Measurements from ENCODE around the gene ARMH4. TPM values are rescaled to one million over a fixed set of nuclear protein-coding genes. Genes with fewer than 3 reads are reported as not detected.

Gene ARMH4
- polyA plus RNA-seq, 3 donors: 0.07 TPM; not detected in 2

DNA sequence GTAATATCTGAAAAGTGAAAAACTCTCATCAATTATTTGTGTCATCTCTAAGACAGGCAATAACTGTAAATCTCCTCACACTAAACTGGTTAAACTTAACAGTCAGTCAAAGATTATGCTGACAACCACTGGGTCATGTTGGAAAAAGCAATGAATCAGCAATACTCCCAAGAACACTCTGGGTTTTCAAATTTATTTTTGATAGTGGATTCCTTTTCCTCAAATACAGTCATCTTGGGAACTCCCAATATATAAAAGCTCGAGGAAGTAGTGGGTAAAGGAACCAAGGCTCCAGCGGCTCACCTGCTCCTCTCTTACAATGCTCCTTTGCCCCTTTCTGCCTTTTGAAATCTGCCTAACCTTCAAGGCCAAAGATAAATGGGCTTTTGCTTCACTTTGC is 70.0 kb downstream of the ARMH4 start:
- no peak for DNase-seq
- TF ChIP-seq, protein P1, sequence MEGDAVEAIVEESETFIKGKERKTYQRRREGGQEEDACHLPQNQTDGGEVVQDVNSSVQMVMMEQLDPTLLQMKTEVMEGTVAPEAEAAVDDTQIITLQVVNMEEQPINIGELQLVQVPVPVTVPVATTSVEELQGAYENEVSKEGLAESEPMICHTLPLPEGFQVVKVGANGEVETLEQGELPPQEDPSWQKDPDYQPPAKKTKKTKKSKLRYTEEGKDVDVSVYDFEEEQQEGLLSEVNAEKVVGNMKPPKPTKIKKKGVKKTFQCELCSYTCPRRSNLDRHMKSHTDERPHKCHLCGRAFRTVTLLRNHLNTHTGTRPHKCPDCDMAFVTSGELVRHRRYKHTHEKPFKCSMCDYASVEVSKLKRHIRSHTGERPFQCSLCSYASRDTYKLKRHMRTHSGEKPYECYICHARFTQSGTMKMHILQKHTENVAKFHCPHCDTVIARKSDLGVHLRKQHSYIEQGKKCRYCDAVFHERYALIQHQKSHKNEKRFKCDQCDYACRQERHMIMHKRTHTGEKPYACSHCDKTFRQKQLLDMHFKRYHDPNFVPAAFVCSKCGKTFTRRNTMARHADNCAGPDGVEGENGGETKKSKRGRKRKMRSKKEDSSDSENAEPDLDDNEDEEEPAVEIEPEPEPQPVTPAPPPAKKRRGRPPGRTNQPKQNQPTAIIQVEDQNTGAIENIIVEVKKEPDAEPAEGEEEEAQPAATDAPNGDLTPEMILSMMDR (IDR thresholded peaks at IDR 0.05): no peak
- no peak overlapping the region for H3K4me2 ChIP-seq (replicated peaks; ENCODE audit: extremely low read depth, low read length, poor library complexity, severe bottlenecking)
- no peak overlapping the region for H3K27ac ChIP-seq (ENCODE audit: low read depth in 1 of 2, low read length in 2 of 2)
- Mint-ChIP-seq H3K27me3 (ENCODE audit: low read depth in 3 of 3) (peaks cover under 1 to 2% (median 1%) of the 10 kb centered on the region in 3 donors), H3K4me3 (no peak overlapping the region), H3K27ac (no peak overlapping the region), H3K4me1 (peaks cover 7% of the 10 kb centered on the region), H3K36me3 (no peaks in the 10 kb centered on the region), H3K9me3 (no peaks in the 10 kb centered on the region)
- no peak overlapping the region for H3K9ac ChIP-seq (ENCODE audit: insufficient read depth, low read length, poor library complexity, severe bottlenecking)
- no peak overlapping the region for H3K4me3 ChIP-seq (replicated peaks in 1 of 3; ENCODE audit: low read depth in 2 of 3, low read length in 3 of 3)
- no peaks in the 10 kb centered on the region for H4K20me1 ChIP-seq (ENCODE audit: insufficient read depth, low read length)
- H3K79me2 ChIP-seq (ENCODE audit: insufficient read depth, low read length): no peaks in the 10 kb centered on the region
- no CpG with 5 or more reads among the region's 2 CpGs for WGBS (ENCODE audit: insufficient coverage)
- intact Hi-C loops (cut with micrococcal nuclease): no loop called here
- H3K27me3 ChIP-seq (ENCODE audit: control insufficient read depth in 2 of 2, insufficient read depth in 2 of 2, low read length in 2 of 2): no peaks in the 10 kb centered on the region
- no peaks in the 10 kb centered on the region for H3K4me1 ChIP-seq (ENCODE audit: control insufficient read depth in 1 of 2, insufficient read depth in 2 of 2, low read length in 2 of 2)
- H3K36me3 ChIP-seq (replicated peaks in 1 of 2; ENCODE audit: control insufficient read depth in 1 of 2, insufficient read depth in 2 of 2, low read length in 2 of 2): no peaks in the 10 kb centered on the region
- H2AFZ ChIP-seq (ENCODE audit: insufficient read depth, low read depth, low read length, poor library complexity, severe bottlenecking): no peak overlapping the region
- H3K9me3 ChIP-seq (replicated peaks in 1 of 2; ENCODE audit: control insufficient read depth in 1 of 2, insufficient read depth in 1 of 2, low read length in 2 of 2): no peaks in the 10 kb centered on the region

DNA sequence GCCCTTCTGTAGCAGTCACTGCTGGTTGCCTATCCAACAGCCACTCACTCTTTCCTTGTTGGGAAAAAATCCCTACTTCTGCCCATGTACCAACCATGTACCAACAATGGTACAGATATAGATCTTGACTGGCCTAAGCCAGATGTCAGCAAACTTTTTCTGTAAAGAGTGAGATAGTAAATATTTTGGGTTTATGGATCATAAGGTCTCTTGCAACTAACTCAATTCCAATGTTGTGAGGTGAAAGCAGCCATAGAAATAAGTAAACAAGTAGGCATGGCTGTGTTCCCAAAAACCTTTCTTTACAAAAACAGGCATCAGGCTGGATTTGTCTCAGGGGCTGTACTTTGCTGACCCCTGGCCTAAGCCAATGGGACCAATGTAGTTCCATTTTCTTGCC is 73.5 kb downstream of the ARMH4 start:
- no peaks in the 10 kb centered on the region for H3K27me3 Mint-ChIP-seq (ENCODE audit: low read depth in 3 of 3)
- intact Hi-C loops (cut with micrococcal nuclease): no loop called here
- H3K36me3 Mint-ChIP-seq: no peaks in the 10 kb centered on the region
- Histone ChIP-seq H2AFZ (ENCODE audit: insufficient read depth, low read depth, low read length, poor library complexity, severe bottlenecking) (no peak overlapping the region), H4K20me1 (ENCODE audit: insufficient read depth, low read length) (no peaks in the 10 kb centered on the region), H3K27me3 (ENCODE audit: control insufficient read depth in 2 of 2, insufficient read depth in 2 of 2, low read length in 2 of 2) (no peaks in the 10 kb centered on the region), H3K9me3 (replicated peaks in 1 of 2; ENCODE audit: control insufficient read depth in 1 of 2, insufficient read depth in 1 of 2, low read length in 2 of 2) (no peaks in the 10 kb centered on the region), H3K4me3 (replicated peaks in 1 of 3; ENCODE audit: low read depth in 2 of 3, low read length in 3 of 3) (no peak overlapping the region), H3K27ac (ENCODE audit: low read depth in 1 of 2, low read length in 2 of 2) (no peak overlapping the region), H3K4me2 (replicated peaks; ENCODE audit: extremely low read depth, low read length, poor library complexity, severe bottlenecking) (no peak overlapping the region), H3K36me3 (replicated peaks in 1 of 2; ENCODE audit: control insufficient read depth in 1 of 2, insufficient read depth in 2 of 2, low read length in 2 of 2) (no peaks in the 10 kb centered on the region), H3K79me2 (ENCODE audit: insufficient read depth, low read length) (no peaks in the 10 kb centered on the region), H3K9ac (ENCODE audit: insufficient read depth, low read length, poor library complexity, severe bottlenecking) (no peak overlapping the region), H3K4me1 (ENCODE audit: control insufficient read depth in 1 of 2, insufficient read depth in 2 of 2, low read length in 2 of 2) (no peaks in the 10 kb centered on the region)
- no peaks in the 10 kb centered on the region for H3K9me3 Mint-ChIP-seq
- no peak for DNase-seq
- TF ChIP-seq, protein P1 (IDR thresholded peaks at IDR 0.05): no peak
- H3K4me1 Mint-ChIP-seq: peaks cover 8% of the 10 kb centered on the region
- no peak overlapping the region for H3K27ac Mint-ChIP-seq
- no peak overlapping the region for H3K4me3 Mint-ChIP-seq

Measured in CD14-positive monocyte (primary cell).